CD4-positive, alpha-beta T cell (primary cell): ENCODE measurements around the gene LIPT1. TPM values are rescaled to one million over a fixed set of nuclear protein-coding genes. Genes with fewer than 3 reads are reported as not detected.

Source experiments
- ATAC-seq: fragments of 200-7000 bp; cut with Tn5 transposase; one replicate; pipeline ENCODE4 v1.10.0; 2022; ENCODE audit warnings: mild to moderate bottlenecking; ENCODE audit not compliant: poor library complexity
- CTCF ChIA-PET: fragments of 350-600 bp; sonication (Branson Sonifier 250); formaldehyde crosslinking; loops from one replicate; lab custom pipeline; 2021; ENCODE audit warnings: antibody characterized with exemption, inconsistent platforms; lab: Charles Lee
- POLR2A ChIA-PET: fragments of 350-600 bp; sonication (Branson Sonifier 250); formaldehyde crosslinking; loops from one replicate; lab custom pipeline; 2021; ENCODE audit warnings: antibody characterized with exemption, inconsistent platforms; lab: Charles Lee
- DNase-seq, 14 experiments: peaks; one replicate each; pipeline ENCODE4 v3.0.0-alpha.2; 2013 to 2020; ENCODE audit warnings: mixed read lengths in 2 of 14
- H3K27ac ChIP-seq, 2 donors: one replicate each; pipeline versions ENCODE4 v1.5.1 to v1.7.0; 2013; ENCODE audit warnings: low read length in 2 of 2, low read depth in 1 of 2, mild to moderate bottlenecking in 1 of 2
- H3K27me3 ChIP-seq, 2 experiments: 1 replicate in 1 of 2; 2 replicates in 1 of 2; pipeline versions ENCODE4 v1.6.1 to v1.7.0; 2013; ENCODE audit warnings: low read length in 2 of 2, control low read depth in 1 of 2, mild to moderate bottlenecking in 1 of 2, moderate library complexity in 1 of 2; ENCODE audit not compliant: insufficient read depth in 2 of 2, control insufficient read depth in 1 of 2
- H3K36me3 ChIP-seq: one replicate; pipeline ENCODE4 v1.6.1; 2013; ENCODE audit warnings: low read length, control low read depth; ENCODE audit not compliant: insufficient read depth
- H3K4me1 ChIP-seq: one replicate; pipeline ENCODE4 v1.6.1; 2013; ENCODE audit warnings: low read length, control low read depth; ENCODE audit not compliant: insufficient read depth
- H3K4me3 ChIP-seq: one replicate; pipeline ENCODE4 v1.5.1; 2013; ENCODE audit warnings: mild to moderate bottlenecking, low read length, moderate library complexity
- H3K9me3 ChIP-seq, 2 experiments: 1 replicate in 1 of 2; 2 replicates in 1 of 2; pipeline versions ENCODE4 v1.6.1 to v1.7.0; 2013; ENCODE audit warnings: low read length in 2 of 2, mild to moderate bottlenecking in 2 of 2, control low read depth in 1 of 2, moderate library complexity in 1 of 2; ENCODE audit not compliant: control insufficient read depth in 1 of 2, insufficient read depth in 1 of 2
- H3K27ac Mint-ChIP-seq: one replicate; pipeline ENCODE4 v1.8.0; 2020; ENCODE audit warnings: mixed read lengths
- H3K27me3 Mint-ChIP-seq: one replicate; pipeline ENCODE4 v1.8.0; 2021; ENCODE audit warnings: mixed read lengths
- H3K36me3 Mint-ChIP-seq: one replicate; pipeline ENCODE4 v1.8.0; 2021; ENCODE audit warnings: low read depth, mixed read lengths
- H3K4me1 Mint-ChIP-seq: one replicate; pipeline ENCODE4 v1.8.0; 2021; ENCODE audit warnings: low read depth, mixed read lengths
- H3K4me3 Mint-ChIP-seq: one replicate; pipeline ENCODE4 v1.8.0; 2020; ENCODE audit warnings: mild to moderate bottlenecking, mixed read lengths
- H3K9me3 Mint-ChIP-seq: one replicate; pipeline ENCODE4 v1.8.0; 2020; ENCODE audit warnings: mixed read lengths
- intact Hi-C, 2 experiments: fragments of 100-400 bp; cut with DNase I in 1 of 2; cut with micrococcal nuclease in 1 of 2; formaldehyde crosslinking; loops; one replicate each; pipeline versions ENCODE4 v1.15.1 to v1.9.0; 2023 to 2025; cut with DNase I, micrococcal nuclease
- total RNA-seq, 174 experiments: library from RNA in 2 of 174; stranded (reverse) in 2 of 174; gene quantifications; one replicate each; pipeline ENCODE4 v1.2.3 and lab custom pipeline; 2021 to 2026
- TF ChIP-seq, protein P1 (sequence below): fragments of 200-600 bp; IDR thresholded peaks from one replicate; pipeline ENCODE4 v1.8.0; 2022; ENCODE audit warnings: antibody characterized with exemption, mild to moderate bottlenecking

The LIPT1 gene
- total RNA-seq, 2 experiments from 2014 or later, result 12.5 to 13.3 TPM

- Histone ChIP-seq H3K4me3 (peak within 1 kb of the TSS; percentile 74), H3K27me3 (no peaks in the 10 kb centered on the region), H3K9me3 (peaks cover 0 to 6% of the 10 kb centered on the region in 2 experiments), H3K4me1 (peaks cover 8% of the 10 kb centered on the region), H3K27ac (peak within 1 kb of the TSS; percentile 85 to 92), H3K36me3 (no peaks in the 10 kb centered on the region)
- Mint-ChIP-seq H3K4me1 (peaks cover 33% of the 10 kb centered on the region), H3K36me3 (peaks cover 20% of the 10 kb centered on the region), H3K27me3 (no peaks in the 10 kb centered on the region), H3K4me3 (peak within 1 kb of the TSS; percentile 97), H3K27ac (peak within 1 kb of the TSS; percentile 94), H3K9me3 (no peaks in the 10 kb centered on the region)
- POLR2A ChIA-PET, result interaction anchor here (0.5 to 4.3 kb wide), 25 partner anchors 9 to 1496 kb away, joined by 3 to 142 read pairs (median 3); partner anchors contain the start of genes COX5B, EIF5B, LIPT1 and MITD1
- DNase-seq, result peak; percentile 92 to 99 (median 97)
- TF ChIP-seq, protein P1, sequence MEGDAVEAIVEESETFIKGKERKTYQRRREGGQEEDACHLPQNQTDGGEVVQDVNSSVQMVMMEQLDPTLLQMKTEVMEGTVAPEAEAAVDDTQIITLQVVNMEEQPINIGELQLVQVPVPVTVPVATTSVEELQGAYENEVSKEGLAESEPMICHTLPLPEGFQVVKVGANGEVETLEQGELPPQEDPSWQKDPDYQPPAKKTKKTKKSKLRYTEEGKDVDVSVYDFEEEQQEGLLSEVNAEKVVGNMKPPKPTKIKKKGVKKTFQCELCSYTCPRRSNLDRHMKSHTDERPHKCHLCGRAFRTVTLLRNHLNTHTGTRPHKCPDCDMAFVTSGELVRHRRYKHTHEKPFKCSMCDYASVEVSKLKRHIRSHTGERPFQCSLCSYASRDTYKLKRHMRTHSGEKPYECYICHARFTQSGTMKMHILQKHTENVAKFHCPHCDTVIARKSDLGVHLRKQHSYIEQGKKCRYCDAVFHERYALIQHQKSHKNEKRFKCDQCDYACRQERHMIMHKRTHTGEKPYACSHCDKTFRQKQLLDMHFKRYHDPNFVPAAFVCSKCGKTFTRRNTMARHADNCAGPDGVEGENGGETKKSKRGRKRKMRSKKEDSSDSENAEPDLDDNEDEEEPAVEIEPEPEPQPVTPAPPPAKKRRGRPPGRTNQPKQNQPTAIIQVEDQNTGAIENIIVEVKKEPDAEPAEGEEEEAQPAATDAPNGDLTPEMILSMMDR, result no peak
- intact Hi-C loops, result loop anchor here (1.0 to 2.0 kb wide), 4 partner anchors 13 to 195 kb away; partner anchors contain the start of genes LIPT1 (in 2 of the 2), MITD1 (in 2 of the 2), MRPL30 (in 2 of the 2) and TSGA10 (in 2 of the 2)
- CTCF ChIA-PET, result interaction anchor here (0.7 to 2.8 kb wide), 6 partner anchors 10 to 349 kb away, joined by 3 to 13 read pairs (median 4); partner anchors contain the start of genes EIF5B, LIPT1, REV1 and TSGA10
- peak; percentile 85 for ATAC-seq
Measured at GRCh38 chr2:99141110-99142108, 13.4 kb upstream of the LIPT1 start, which contains the start of gene C2orf15. TSS of gene C2orf15 (plus strand) at chr2:99141707. CDS start at chr2:99150559, 8,852 bp downstream.

DNA sequence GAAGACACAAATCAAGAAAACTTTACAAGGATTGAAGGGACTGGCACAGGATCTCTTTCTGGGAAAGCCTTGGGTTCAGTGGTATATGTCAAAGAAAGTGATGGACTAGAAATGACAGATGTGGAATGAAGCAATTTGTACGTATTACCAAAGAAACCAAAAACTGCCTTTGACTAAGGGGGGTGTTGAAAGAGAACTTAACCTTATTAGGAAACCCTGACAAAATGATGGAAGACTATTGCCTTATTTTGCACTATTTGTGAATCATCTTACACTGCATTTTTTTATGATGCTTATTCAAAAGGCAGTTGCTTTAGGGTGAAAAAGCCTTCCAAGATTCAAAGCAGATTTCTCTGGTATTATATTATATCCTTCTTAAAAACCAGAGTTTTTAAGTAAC, 4.1 kb upstream of the LIPT1 start:
- H3K27me3 ChIP-seq, result no peaks in the 10 kb centered on the region
- no peak overlapping the region for H3K27ac ChIP-seq
- peaks cover 6% of the 10 kb centered on the region for H3K36me3 ChIP-seq
- Mint-ChIP-seq H3K36me3 (peaks cover 22% of the 10 kb centered on the region), H3K4me3 (no peak overlapping the region), H3K27ac (no peak overlapping the region), H3K4me1 (peaks cover 7% of the 10 kb centered on the region), H3K27me3 (no peaks in the 10 kb centered on the region), H3K9me3 (no peaks in the 10 kb centered on the region)
- TF ChIP-seq, protein P1, result no peak
- no peak for ATAC-seq
- H3K4me3 ChIP-seq, result no peak overlapping the region
- H3K9me3 ChIP-seq, result no peaks in the 10 kb centered on the region
- CTCF ChIA-PET, result interaction anchor here (1.0 kb wide), 1 partner anchor 9 kb away, joined by 3 read pairs; the partner anchor contains the start of gene C2orf15
- POLR2A ChIA-PET, result interaction anchor here (1.6 kb wide), 1 partner anchor 10 kb away, joined by 4 read pairs; no protein-coding TSS in a partner anchor
- H3K4me1 ChIP-seq, result peaks cover 13% of the 10 kb centered on the region
- intact Hi-C loops, result loop anchor here (5.0 to 10.0 kb wide), 5 partner anchors 316 to 1156 kb away; partner anchors contain the start of genes COA5 (in 1 of the 2), REV1 (in 1 of the 2), TMEM131 (in 1 of the 2) and UNC50 (in 1 of the 2)
- no peak for DNase-seq
